HG03571 (cell line): ENCODE data around the gene TBC1D13.
A peak's percentile ranks its signal among the peaks of the same experiment; 100 is the strongest.
"Not testable (repeated sequence)": the region's sequence is repeated elsewhere in the genome, so short reads cannot be mapped to it uniquely, and the experiment has no call there.

ENCODE experiments used
- ATAC-seq: cut with Tn5 transposase; IDR thresholded peaks from one replicate; pipeline ENCODE4 v1.9.1; 2021; ENCODE audit not compliant: unreplicated experiment

The TBC1D13 gene, protein sequence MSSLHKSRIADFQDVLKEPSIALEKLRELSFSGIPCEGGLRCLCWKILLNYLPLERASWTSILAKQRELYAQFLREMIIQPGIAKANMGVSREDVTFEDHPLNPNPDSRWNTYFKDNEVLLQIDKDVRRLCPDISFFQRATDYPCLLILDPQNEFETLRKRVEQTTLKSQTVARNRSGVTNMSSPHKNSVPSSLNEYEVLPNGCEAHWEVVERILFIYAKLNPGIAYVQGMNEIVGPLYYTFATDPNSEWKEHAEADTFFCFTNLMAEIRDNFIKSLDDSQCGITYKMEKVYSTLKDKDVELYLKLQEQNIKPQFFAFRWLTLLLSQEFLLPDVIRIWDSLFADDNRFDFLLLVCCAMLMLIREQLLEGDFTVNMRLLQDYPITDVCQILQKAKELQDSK

GRCh38 chr9:128786681-128787601 is at the start of gene TBC1D13:
Gene TBC1D13, plus strand, starts transcription at chr9:128787253. Its CDS starts 101 bp downstream, at chr9:128787354.
- peak; percentile 81 for ATAC-seq

DNA sequence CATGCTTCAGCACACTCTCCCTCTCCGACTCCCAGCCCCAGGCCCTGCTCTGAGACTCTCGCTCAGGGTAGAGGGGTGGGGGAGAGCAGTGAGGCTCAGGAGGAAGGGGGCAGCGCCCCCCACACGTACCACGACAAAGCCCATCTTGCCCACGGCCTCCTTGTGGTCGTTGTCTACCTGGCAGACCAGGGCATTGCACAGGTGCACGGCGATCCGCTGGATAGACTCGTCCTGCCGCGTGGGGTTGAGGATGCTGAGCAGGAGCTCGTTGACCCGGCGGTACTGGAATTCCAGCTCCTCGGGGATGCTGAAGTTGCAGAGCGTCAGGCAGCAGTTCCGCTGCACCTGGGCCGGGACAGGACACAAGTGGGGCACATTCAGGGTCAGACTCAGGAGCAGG is 44.7 kb upstream of the TBC1D13 start:
- ATAC-seq = no peak

- no peak for ATAC-seq
Observed at GRCh38 chr9:128743421-128743820, 43.6 kb upstream of the TBC1D13 start.

GRCh38 chr9:128747241-128747640 is 39.8 kb upstream of the TBC1D13 start:
- ATAC-seq = no peak

DNA sequence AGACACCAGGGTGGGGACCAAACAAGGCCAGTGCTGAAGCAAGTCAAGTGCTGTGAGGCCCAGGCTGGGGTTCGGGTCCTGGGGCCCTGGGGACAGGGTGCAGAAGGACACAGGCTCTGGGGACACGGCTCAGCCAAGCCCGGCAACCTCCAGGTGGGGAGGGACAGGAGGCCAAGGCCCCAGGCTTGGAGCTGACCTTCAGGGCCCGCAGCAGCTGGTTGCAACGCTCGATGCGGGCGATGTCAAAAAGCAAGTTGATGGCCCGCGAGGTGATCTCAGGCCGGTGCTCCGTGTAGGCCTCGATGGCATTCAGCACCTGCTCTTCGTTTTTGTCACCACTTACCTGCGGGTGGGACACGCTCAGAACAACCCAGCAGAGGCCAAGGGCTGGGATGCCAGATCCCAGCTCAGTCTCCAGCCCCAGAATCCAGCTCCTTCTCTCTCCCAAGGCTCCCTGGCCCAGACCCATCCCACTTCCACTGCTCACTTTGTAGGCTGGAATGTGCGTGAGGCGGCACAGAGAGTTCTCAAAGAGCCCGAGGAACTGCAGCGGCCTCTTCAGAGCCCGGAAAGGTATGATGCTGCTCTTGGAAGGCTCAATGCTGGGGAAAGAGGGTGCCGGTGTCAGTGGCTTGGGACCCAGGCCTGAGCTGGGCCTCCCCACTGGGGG is 36.0 kb upstream of the TBC1D13 start:
- ATAC-seq = no peak

- no peak for ATAC-seq
Observed at GRCh38 chr9:128753627-128754026, 33.4 kb upstream of the TBC1D13 start.

DNA sequence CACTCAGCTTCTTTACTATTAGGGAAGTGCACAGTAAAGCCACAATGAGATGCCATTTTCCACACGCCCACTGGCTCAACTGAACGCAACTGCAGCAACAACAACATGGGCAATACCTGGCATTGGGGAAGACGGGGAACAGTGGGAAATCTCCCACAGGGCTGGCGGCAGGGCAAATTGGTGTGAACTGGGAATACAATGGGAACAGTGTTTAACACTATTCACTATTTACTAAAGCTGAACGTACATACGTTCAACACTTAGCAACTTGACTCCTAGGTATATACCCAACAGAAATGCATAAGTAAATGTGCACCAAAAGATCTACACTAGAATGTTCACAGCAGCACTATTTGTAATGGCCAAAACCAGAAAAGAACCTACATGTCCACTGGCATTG is 29.5 kb upstream of the TBC1D13 start:
- ATAC-seq = no peak

DNA sequence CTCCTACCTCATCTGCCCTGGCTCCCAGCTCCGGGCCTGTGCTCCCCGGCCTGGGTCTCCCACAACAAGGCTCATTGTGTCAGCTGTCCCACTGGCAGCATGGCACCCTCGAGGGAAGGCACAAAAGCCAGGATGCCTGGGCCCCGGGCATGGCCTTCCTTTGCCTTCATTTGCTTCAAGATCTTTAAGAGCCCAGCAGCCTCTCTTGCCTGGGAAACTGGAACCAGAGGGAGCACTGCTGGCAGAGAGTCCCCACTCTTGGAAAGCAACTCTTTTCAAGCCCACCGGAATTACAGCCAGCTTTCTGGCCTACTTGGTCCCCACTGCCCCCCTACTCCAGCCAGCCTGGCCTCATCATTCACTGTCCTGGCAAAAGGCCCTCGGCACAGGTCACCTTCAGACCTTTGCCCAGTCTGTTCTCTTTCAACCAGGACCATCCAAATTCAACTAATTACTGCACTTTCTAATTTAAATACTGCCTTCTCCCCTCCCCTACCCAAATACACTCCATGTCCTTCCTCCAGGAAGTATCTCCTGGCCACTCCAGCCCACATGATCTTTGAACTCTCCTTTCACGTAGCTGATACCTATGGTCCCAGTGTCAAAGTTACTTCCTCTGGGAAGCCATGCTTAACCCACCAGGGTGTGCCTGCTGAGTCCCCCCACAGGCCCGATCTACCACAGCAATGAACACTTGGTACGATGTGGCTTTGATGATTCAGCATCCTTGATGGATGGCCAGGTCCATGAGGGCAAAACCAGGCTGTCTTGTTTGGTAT is 24.2 kb upstream of the TBC1D13 start:
- ATAC-seq = no peak

DNA sequence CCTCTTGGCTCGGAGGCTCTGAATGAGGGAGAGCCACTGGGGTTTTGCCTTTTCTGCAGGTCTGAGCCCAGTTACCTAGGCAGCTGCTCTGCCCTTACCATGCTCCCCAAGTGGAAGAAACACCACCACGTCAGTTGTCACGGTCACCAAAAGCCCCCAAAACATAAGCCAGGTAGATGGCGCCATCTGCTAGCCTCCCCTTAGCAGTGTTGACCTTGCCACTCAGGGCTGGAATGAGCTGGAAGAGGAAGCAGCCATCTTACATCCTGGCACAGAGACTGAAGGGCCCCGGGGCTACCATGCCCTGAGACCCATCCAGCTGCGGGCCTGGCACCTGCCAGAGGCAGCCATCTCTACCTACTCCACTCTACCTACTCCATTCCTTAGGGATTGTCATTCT is 22.7 kb upstream of the TBC1D13 start:
- no peak for ATAC-seq

DNA sequence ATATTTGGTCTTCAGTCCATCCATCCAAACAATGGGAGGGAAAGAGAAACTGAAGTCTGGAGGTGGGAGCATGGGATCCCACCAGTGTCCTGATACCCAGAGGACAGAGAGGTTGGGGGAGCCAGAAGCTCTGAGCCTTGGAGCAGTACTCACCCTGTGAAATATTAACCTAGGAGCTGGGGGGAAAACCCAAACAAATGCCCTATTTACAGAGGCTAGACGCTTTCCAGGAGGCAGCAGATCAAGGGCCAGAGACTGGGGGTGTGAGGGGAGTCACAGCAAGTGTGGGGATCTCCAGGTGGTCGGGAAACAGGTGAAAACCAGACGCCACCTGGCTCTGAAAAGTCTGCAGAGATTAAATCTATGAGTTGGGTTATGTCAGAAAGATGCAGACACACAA is 21.6 kb upstream of the TBC1D13 start:
- no peak for ATAC-seq

DNA sequence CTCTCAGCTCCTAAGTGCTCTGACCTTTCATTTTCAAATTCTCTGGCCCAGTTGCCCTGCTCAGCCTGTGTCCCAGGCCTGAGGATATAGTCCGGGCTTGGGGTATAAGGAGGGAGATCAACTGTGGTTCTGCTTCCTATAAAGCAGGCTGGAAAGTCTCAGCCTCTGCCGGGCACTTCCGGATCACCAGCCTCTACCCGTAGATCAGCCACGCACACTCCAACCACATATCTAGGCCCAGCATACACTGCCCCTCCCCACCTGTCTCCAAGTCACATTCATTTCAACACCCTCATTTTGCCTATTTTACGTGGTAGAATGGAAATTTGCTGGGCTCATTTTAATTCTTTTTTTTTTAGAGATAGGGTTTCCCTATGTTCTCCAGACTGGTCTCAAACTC is 18.4 kb upstream of the TBC1D13 start:
- ATAC-seq = no peak

DNA sequence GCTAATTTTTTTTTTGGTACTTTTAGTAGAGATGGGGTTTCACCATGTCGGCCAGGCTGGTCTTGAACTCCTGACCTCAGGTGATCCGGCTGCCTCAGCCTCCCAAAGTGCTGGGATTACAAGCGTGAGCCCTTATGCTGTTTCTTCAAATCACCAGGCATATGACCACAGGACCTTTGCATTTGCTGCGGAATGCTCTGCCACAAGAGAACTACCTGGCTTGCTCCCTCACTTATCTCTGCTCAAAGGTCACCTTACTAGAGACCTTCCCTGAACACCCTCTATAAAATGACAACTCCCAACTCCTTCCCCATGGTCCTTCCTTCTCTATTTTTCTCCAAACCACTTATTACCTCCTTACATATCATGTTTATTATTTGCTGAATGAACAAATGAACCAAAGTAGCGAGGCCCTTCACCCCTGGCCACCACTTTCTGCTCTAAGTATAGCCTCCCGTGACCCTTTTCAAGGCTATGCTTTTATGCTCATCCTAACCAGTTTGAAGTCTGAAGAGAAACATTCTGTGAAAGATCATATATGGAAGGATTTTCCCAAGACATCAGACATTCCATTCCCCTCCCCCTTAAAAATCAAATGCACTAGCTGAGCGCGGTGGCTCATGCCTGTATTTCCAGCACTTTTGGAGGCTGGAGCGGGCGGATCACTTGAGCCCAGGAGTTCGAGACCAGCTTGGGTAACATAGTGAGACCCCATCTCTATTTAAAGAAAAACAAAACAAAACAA is 16.6 kb upstream of the TBC1D13 start:
- no peak for ATAC-seq

- peak; percentile 13 for ATAC-seq
Observed at GRCh38 chr9:128771094-128771721, 15.8 kb upstream of the TBC1D13 start.

GRCh38 chr9:128771745-128772519 is 15.1 kb upstream of the TBC1D13 start, which contains the start of gene ZER1:
Gene ZER1, minus strand, starts transcription at chr9:128771927. Its CDS starts 16,362 bp downstream, at chr9:128755565.
- peak; percentile 73 for ATAC-seq

DNA sequence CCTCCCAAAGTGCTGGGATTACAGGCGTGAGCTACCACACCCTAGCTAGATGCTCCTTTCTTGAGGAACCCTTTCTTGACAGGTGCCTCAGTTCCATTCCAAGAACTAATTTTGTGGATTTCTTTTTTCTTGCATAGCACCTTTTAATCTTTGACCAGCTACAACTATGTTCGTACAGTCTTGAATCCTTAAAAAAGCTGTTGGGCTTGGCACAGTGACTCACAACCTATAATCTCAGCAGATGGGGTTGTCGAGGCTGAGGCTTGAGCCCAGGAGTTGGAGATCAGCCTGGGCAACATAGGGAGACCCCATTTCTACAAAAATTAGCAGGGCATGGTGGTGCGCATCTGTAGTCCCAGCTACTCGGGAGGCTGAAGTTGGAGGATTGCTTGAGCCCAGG is 14.0 kb upstream of the TBC1D13 start:
- no peak for ATAC-seq

DNA sequence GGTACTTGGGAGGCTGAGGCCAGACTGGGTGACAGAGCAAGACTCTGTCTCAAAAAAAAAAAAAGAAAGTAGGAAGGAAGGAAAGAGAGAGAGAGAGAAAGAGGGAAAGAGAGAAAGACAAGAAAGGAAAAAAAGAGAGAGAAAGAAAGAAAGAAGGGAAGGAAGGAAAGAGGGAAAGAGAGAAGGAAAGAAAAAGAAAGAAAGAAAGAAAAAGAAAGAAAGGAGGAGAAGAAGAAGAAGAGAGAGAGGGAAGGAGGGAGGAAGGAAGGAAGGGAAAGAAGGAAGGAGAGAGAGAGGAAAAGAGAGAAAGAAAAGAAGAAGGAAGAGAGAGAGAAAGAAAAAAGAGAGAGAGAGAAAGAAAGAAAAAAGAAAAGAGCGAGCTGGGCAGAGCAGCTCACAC is 12.2 kb upstream of the TBC1D13 start:
- no peak for ATAC-seq

- ATAC-seq = not testable (repeated sequence)
Observed at GRCh38 chr9:128780093-128780492, 7.0 kb upstream of the TBC1D13 start.

GRCh38 chr9:128781187-128782070 is 5.6 kb upstream of the TBC1D13 start:
- no peak for ATAC-seq
